ENCODE results near the gene GKAP1.

GRCh38 chr9:83701286-83701685, 116.3 kb downstream of the GKAP1 start:
- TF ChIP-seq CTCF (IDR thresholded peaks at IDR 0.05), result no peak
- TF ChIP-seq MAFK (IDR thresholded peaks at IDR 0.05; ENCODE audit: partially characterized antibody), result no peak
- no peak for TF ChIP-seq RCOR1 (IDR thresholded peaks at IDR 0.05; ENCODE audit: low read depth, low read length)
- no peak for TF ChIP-seq BHLHE40 (IDR thresholded peaks at IDR 0.05; ENCODE audit: low read depth, low read length)
- TF ChIP-seq USF2 (IDR thresholded peaks at IDR 0.05), result no peak
- no peak for TF ChIP-seq EHF (CRISPR knock-in tag; IDR thresholded peaks at IDR 0.05)
- no peak for TF ChIP-seq POLR2A (IDR thresholded peaks at IDR 0.05; ENCODE audit: low read length)
- TF ChIP-seq, protein P1, sequence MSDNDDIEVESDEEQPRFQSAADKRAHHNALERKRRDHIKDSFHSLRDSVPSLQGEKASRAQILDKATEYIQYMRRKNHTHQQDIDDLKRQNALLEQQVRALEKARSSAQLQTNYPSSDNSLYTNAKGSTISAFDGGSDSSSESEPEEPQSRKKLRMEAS (IDR thresholded peaks at IDR 0.05), result no peak
- TF ChIP-seq CBX8 (IDR thresholded peaks at IDR 0.05), result no peak
- no peak for TF ChIP-seq MYC (IDR thresholded peaks at IDR 0.05; ENCODE audit: borderline replicate concordance, low read length)
- TF ChIP-seq, protein P2, sequence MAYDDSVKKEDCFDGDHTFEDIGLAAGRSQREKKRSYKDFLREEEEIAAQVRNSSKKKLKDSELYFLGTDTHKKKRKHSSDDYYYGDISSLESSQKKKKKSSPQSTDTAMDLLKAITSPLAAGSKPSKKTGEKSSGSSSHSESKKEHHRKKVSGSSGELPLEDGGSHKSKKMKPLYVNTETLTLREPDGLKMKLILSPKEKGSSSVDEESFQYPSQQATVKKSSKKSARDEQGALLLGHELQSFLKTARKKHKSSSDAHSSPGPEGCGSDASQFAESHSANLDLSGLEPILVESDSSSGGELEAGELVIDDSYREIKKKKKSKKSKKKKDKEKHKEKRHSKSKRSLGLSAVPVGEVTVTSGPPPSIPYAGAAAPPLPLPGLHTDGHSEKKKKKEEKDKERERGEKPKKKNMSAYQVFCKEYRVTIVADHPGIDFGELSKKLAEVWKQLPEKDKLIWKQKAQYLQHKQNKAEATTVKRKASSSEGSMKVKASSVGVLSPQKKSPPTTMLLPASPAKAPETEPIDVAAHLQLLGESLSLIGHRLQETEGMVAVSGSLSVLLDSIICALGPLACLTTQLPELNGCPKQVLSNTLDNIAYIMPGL (CRISPR knock-in tag; IDR thresholded peaks at IDR 0.05; ENCODE audit: borderline replicate concordance), result no peak

Measured in A549 (cell line).